Esophagus muscularis mucosa (tissue), 4 donors: ENCODE measurements around the gene MEF2A. TPM values are rescaled to one million over a fixed set of nuclear protein-coding genes. Genes with fewer than 3 reads are reported as not detected.

ENCODE experiments used
- DNase-seq: peaks from one replicate; pipeline ENCODE4 v3.0.0-alpha.2; 2017; ENCODE audit errors: extremely low spot score
- H3K27ac ChIP-seq, 4 donors: fragments of 200-600 bp; sonication (generic); replicated peaks in 1 of 4; 1 replicate in 3 of 4; 2 replicates in 1 of 4; pipeline ENCODE4 v1.5.1; 2016 to 2019; ENCODE audit warnings: mild to moderate bottlenecking in 1 of 4
- H3K27me3 ChIP-seq, 4 donors: fragments of 200-600 bp; sonication (generic); one replicate each; pipeline versions ENCODE4 v1.5.1 to v1.6.0; 2016 to 2019
- H3K36me3 ChIP-seq, 4 donors: fragments of 200-600 bp; sonication (generic); one replicate each; pipeline ENCODE4 v1.5.1; 2016 to 2019
- H3K4me1 ChIP-seq, 4 donors: fragments of 200-600 bp; sonication (generic); one replicate each; pipeline ENCODE4 v1.5.1; 2016 to 2019
- H3K4me3 ChIP-seq, 4 donors: fragments of 200-600 bp; sonication (generic); 1 replicate in 2 of 4; 2 replicates in 2 of 4; pipeline ENCODE4 v1.5.1; 2016 to 2019; ENCODE audit warnings: mild to moderate bottlenecking in 4 of 4, moderate library complexity in 1 of 4
- H3K9me3 ChIP-seq, 4 donors: fragments of 200-600 bp; sonication (generic); 1 replicate in 3 of 4; 2 replicates in 1 of 4; pipeline ENCODE4 v1.5.1; 2016 to 2019
- CTCF ChIP-seq, 3 experiments: fragments of 200-600 bp in 2 of 3; fragments of 450-650 bp in 1 of 3; sonication (generic) in 2 of 3; IDR thresholded peaks; one replicate each; pipeline ENCODE4 v1.5.1; 2017 to 2019; ENCODE audit warnings: antibody characterized with exemption in 3 of 3, mild to moderate bottlenecking in 2 of 3, moderate library complexity in 1 of 3
- EP300 ChIP-seq: sonication (generic); formaldehyde crosslinking; IDR thresholded peaks from one replicate; pipeline ENCODE4 v1.6.1; 2017; ENCODE audit warnings: antibody characterized with exemption
- POLR2A ChIP-seq: fragments of 450-650 bp; IDR thresholded peaks from one replicate; pipeline ENCODE4 v1.6.1; 2017; ENCODE audit warnings: antibody characterized with exemption, moderate library complexity, mild to moderate bottlenecking, low read depth
- POLR2AphosphoS5 ChIP-seq, 2 donors: sonication (generic); formaldehyde crosslinking; IDR thresholded peaks; one replicate each; pipeline ENCODE4 v1.6.1; 2017; ENCODE audit warnings: antibody characterized with exemption in 2 of 2
- WGBS: methylation state at CpG from one replicate; pipeline ENCODE4 v1.1.5; 2018; 5-methylcytosine and 5-hydroxymethylcytosine counted together
- intact Hi-C: fragments of 100-400 bp; cut with DNase I; formaldehyde crosslinking; loops from one replicate; pipeline ENCODE4 v1.15.1; 2023
- total RNA-seq, 4 donors: library from RNA; depleted of rRNA; stranded (reverse); fragments of >200 nt; gene quantifications; one replicate each; pipeline versions ENCODE4 v1.1.0 to v1.2.1, GENCODE V29; 2016

Gene MEF2A
- total RNA-seq, 4 donors from 2014 or later = 63.1 to 76.7 (median 73.3) TPM

GRCh38 chr15:99635145-99635544 lies 69.4 kb downstream of the MEF2A start:
- no peak for DNase-seq
- H3K4me3 ChIP-seq = no peak overlapping the region
- intact Hi-C loops = no loop called here
- H3K27ac ChIP-seq = no peak overlapping the region
- H3K4me1 ChIP-seq = peaks cover 24 to 31% (median 26%) of the 10 kb centered on the region in 4 donors
- no peaks in the 10 kb centered on the region for H3K27me3 ChIP-seq
- no peaks in the 10 kb centered on the region for H3K36me3 ChIP-seq
- 100% methylated on average over 3 of the region's 3 CpGs for WGBS
- no peak for TF ChIP-seq POLR2AphosphoS5 (IDR thresholded peaks at IDR 0.05)
- TF ChIP-seq POLR2A = no peak
- no peak for TF ChIP-seq EP300
- TF ChIP-seq CTCF (IDR thresholded peaks at IDR 0.05) = no peak
- no peaks in the 10 kb centered on the region for H3K9me3 ChIP-seq

- no peak overlapping the region for H3K4me3 ChIP-seq
- H3K9me3 ChIP-seq = no peaks in the 10 kb centered on the region
- peaks cover 20 to 28% (median 22%) of the 10 kb centered on the region in 4 donors for H3K4me1 ChIP-seq
- TF ChIP-seq CTCF (IDR thresholded peaks at IDR 0.05) (no peak), EP300 (no peak), POLR2A (no peak), POLR2AphosphoS5 (IDR thresholded peaks at IDR 0.05) (no peak)
- H3K27ac ChIP-seq = no peak overlapping the region
- H3K27me3 ChIP-seq = no peaks in the 10 kb centered on the region
- intact Hi-C loops = no loop called here
- no peak for DNase-seq
- WGBS = 98% methylated on average over 5 of the region's 5 CpGs
- peaks cover 0 to 4% (median 1%) of the 10 kb centered on the region in 4 donors for H3K36me3 ChIP-seq
These were observed 70.0 kb downstream of the MEF2A start for GRCh38 chr15:99635794-99636193.

- TF ChIP-seq EP300 = no peak
- no peak for TF ChIP-seq CTCF (IDR thresholded peaks at IDR 0.05)
- TF ChIP-seq POLR2AphosphoS5 (IDR thresholded peaks at IDR 0.05) = no peak
- TF ChIP-seq POLR2A = no peak
- peaks cover 0 to 6% (median 0%) of the 10 kb centered on the region in 4 donors for H3K9me3 ChIP-seq
- H3K36me3 ChIP-seq = peaks cover 0 to 23% (median 11%) of the 10 kb centered on the region in 4 donors
- no peak overlapping the region for H3K4me3 ChIP-seq
- intact Hi-C loops = no loop called here
- 74% methylated on average over 2 of the region's 2 CpGs for WGBS
- no peaks in the 10 kb centered on the region for H3K27me3 ChIP-seq
- peaks cover 12 to 18% (median 14%) of the 10 kb centered on the region in 4 donors for H3K4me1 ChIP-seq
- no peak for DNase-seq
- no peak overlapping the region for H3K27ac ChIP-seq
These were observed 79.2 kb downstream of the MEF2A start for GRCh38 chr15:99644913-99645542.

GRCh38 chr15:99645543-99645935 lies 79.8 kb downstream of the MEF2A start:
- H3K27ac ChIP-seq = no peak overlapping the region

More at GRCh38 chr15:99645543-99645935, 79.8 kb downstream of the MEF2A start:
- intact Hi-C loops = no loop called here
- Histone ChIP-seq H3K27me3 (no peaks in the 10 kb centered on the region), H3K4me3 (no peak overlapping the region), H3K9me3 (peaks cover 0 to 6% (median 0%) of the 10 kb centered on the region in 4 donors), H3K36me3 (peaks cover 0 to 27% (median 11%) of the 10 kb centered on the region in 4 donors), H3K4me1 (peaks cover 12 to 18% (median 14%) of the 10 kb centered on the region in 4 donors)
- no peak for DNase-seq
- no peak for TF ChIP-seq CTCF (IDR thresholded peaks at IDR 0.05)
- no peak for TF ChIP-seq POLR2AphosphoS5 (IDR thresholded peaks at IDR 0.05)
- TF ChIP-seq EP300 = no peak
- TF ChIP-seq POLR2A = no peak
- WGBS = 93% methylated on average over 3 of the region's 3 CpGs
